Measurements from ENCODE around the gene DENND4A.

- TF ChIP-seq EZH2phosphoT487 (IDR thresholded peaks at IDR 0.05; ENCODE audit: borderline replicate concordance, low read length) (no peak), CTCF (conservative IDR thresholded peaks at IDR 0.05; ENCODE audit: low read depth, low read length) (no peak)
Observed at GRCh38 chr15:65732698-65733097, 59.4 kb downstream of the DENND4A start.
